Epithelial cell of prostate (primary cell): Measurements from ENCODE around the gene HDHD3.

Experiments used
- DNase-seq: peaks from one replicate; pipeline ENCODE4 v3.0.0-alpha.2; 2011; ENCODE audit warnings: low read depth, low spot score
- H3K27ac ChIP-seq: fragments of 450-650 bp; 2 replicates; pipeline ENCODE4 v1.5.1; 2017; ENCODE audit warnings: mild to moderate bottlenecking

Gene HDHD3

DNA sequence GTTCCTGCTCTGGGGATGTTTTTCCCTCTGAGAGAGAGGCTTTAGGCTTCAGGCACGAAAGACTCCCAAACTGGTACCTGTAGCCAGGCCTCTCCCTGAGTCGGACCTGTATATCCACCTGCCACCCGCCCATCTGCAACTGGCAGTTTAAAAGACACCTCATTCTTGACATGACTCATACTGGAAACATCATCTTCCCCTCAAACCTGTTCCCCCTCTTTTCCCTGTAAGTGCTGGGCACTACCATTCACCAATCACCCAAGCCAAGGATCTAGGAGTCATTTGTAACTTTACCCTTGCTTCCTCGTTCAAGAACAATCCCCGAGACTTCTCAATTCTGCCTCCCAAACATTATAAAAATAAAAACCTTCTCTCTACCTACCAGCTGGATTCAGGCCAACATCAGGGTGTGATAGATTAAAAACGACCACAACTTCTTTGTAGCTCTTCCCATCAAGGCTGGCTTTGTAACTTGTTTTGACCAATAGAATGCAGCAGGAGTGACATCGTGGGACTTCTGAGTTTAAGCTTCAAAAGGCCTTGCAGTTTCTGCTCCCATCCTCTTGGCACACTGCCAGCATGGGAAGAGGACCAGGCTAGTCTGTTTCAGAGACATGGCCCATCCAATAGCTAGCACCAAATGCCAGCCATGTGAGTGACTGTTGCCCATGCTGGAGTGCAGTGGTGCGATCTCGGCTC is 34.9 kb downstream of the HDHD3 start:
- DNase-seq: peak; percentile 96
- H3K27ac ChIP-seq: peak overlapping the region; percentile 70

DNA sequence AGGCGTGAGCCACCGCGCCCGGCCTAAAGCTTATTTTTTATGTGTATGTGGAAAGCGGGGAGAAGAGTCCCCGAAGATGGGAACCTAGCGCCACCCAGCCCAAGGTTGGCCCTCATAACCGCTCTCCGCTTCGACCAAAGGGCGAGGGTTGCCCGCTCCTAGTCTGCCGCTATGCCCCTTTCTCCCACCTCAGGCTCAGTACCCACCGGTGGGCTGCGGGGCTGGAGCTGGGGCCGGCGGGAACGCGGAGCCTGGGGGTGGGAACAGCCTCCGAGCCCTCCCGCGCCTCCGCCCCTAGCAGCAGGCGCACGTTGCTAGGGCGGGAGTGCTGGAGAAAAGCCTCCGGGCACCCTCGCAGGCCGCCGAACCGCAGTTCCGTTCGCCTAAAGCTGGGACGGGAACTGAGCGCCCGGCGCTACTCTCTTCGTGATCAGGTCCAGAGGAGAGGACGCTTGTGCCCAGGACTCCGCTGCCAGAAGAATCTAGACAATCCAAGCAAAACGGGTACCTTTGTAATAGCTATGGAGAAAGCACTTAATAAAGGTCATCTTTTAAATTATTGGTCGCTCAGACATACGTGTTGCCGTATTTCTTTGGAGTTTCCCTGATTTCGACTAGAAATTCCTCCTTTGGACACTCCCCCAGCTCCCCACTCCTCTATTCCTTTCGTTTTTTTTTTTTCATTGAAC is 36.6 kb downstream of the HDHD3 start, which contains the start of gene WDR31:
Gene WDR31 (minus strand): TSS at position 265 of the 689 bp plus-strand sequence. CDS start 8,253 bp downstream, outside the sequence.
- H3K27ac ChIP-seq: peak within 1 kb of the TSS; percentile 70
- DNase-seq: no peak

DNA sequence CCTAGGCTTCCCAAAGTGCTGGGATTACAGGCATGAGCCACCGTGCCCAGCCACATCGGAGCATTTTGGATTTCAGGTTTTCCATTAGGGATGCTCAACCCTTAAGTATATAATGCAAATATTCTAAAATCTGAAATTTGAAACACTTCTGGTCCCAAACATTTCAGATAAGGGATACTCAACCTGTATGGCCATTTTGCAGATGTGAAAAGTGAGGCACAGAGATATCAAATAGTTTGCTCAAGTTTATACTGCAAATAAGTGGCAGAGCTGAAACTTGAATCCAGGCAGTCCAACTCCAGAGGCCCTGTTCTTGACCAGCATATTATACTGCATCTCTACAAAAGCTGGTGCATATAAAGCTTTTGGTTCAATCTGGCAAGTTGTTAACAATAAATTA is 39.1 kb downstream of the HDHD3 start:
- no peak for DNase-seq
- H3K27ac ChIP-seq: no peak overlapping the region

DNA sequence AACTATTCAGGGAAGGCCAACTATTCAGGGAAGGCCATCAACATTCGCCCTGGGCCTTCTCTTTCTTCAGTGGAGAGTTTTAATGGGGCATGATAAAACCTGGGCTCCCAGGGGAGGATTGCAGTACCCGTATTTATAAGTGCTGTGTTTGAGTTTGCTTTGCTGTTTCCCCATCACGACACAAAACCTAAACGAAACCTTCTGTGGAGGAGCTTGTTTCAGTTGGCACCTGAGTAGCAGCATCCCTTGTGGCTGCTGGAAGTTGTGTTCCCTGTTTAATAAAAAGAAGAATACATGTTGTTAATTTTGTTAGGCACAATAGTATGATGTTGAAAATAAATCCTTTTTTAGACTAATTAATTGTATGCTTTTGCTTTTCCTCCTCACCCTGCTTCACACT is 45.0 kb downstream of the HDHD3 start:
- DNase-seq: no peak
- H3K27ac ChIP-seq: no peak overlapping the region

DNA sequence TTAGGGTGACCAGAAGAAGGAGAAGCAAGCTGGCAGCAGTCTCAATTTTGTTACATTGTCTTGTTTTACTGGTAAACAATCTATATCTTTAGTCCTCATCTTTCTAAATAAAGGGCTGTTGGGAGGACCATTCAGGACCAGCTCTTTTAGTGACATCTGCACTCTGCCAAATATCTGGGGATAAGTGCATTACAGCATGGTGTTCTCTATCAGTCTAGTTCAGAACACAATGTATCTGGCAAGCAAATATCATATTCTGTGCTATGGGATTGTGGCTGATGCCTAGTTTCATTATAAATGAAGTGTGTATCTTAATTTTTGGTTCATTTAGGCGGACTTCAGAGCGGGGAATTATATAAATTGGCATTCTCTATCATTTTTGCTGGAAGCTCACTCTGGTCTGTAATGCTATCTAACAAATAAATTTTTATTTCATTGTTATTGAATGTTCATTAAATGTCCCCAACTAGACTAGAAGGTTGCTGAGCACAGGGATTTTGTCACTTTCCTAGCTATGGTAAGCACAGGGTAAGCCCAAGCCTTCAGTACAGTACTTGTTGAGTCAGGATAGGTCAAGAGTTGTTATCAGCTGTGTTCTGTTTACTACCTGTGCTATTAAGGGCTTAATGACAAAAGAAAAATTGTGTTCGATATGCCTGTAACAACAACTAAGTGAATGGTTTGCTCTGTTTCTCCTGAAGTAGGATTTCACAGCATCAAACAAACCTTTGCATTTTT is 48.6 kb downstream of the HDHD3 start:
- no peak overlapping the region for H3K27ac ChIP-seq
- no peak for DNase-seq

DNA sequence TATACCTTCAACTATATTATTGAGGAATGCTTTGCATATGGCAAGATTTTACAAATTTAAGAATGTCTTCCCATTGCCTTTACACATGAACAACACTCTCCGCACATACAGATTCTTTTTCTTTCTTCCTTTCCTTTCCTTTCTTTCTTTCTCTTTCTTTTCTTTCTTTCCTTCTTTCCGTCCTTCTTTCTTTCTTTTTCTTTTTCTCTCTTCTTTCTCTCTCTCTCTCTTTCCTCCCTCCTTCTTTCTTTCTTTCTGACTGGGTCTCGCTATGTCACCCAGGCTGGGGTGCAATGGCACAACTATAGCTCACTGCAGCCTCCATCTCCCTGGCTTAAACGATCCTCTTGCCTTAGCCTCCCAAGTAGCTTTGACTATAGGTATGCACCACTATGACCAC is 50.6 kb downstream of the HDHD3 start:
- no peak for DNase-seq
- H3K27ac ChIP-seq: no peak overlapping the region
